Naive thymus-derived CD8-positive, alpha-beta T cell (primary cell): ENCODE results near the gene THSD4. TPM values are rescaled to one million over a fixed set of nuclear protein-coding genes. Genes with fewer than 3 reads are reported as not detected.

Source experiments
- ATAC-seq, 2 donors: fragments of 150-1000 bp; cut with Tn5 transposase in 1 of 2; sonication (Bioruptor Pico), chemical (Tn5 transposase) in 1 of 2; 1 replicate in 1 of 2; 2 replicates in 1 of 2; pipeline ENCODE4 v1.10.0; 2021; ENCODE audit warnings: mild to moderate bottlenecking in 2 of 2, moderate library complexity in 2 of 2
- POLR2A ChIA-PET: fragments of 350-600 bp; sonication (Branson Sonifier 250); formaldehyde crosslinking; loops from one replicate; lab custom pipeline; 2021; ENCODE audit warnings: antibody characterized with exemption; lab: Charles Lee
- DNase-seq, 10 donors: peaks; one replicate each; pipeline versions ENCODE4 v3.0.0 to v3.0.0-alpha.2; 2020 to 2022
- H3K27ac Mint-ChIP-seq, 10 donors: one replicate each; pipeline ENCODE4 v1.8.0; 2020 to 2022; ENCODE audit warnings: mild to moderate bottlenecking in 10 of 10, mixed read lengths in 10 of 10, moderate library complexity in 4 of 10, inconsistent platforms in 1 of 10
- H3K27me3 Mint-ChIP-seq, 5 donors: one replicate each; pipeline ENCODE4 v1.8.0; 2021 to 2022; ENCODE audit warnings: mixed read lengths in 5 of 5
- H3K36me3 Mint-ChIP-seq, 3 donors: one replicate each; pipeline ENCODE4 v1.8.0; 2020 to 2022; ENCODE audit warnings: mixed read lengths in 3 of 3, mild to moderate bottlenecking in 2 of 3, inconsistent platforms in 1 of 3
- H3K4me1 Mint-ChIP-seq, 4 donors: one replicate each; pipeline ENCODE4 v1.8.0; 2021 to 2022; ENCODE audit warnings: mixed read lengths in 4 of 4
- H3K4me3 Mint-ChIP-seq, 10 donors: one replicate each; pipeline ENCODE4 v1.8.0; 2020 to 2022; ENCODE audit warnings: mild to moderate bottlenecking in 10 of 10, mixed read lengths in 10 of 10, moderate library complexity in 6 of 10, inconsistent platforms in 1 of 10
- H3K9me3 Mint-ChIP-seq, 9 donors: one replicate each; pipeline ENCODE4 v1.8.0; 2020 to 2022; ENCODE audit warnings: mixed read lengths in 9 of 9, mild to moderate bottlenecking in 3 of 9, inconsistent platforms in 1 of 9, moderate library complexity in 1 of 9
- polyA plus RNA-seq, 3 donors: library from polyadenylated mRNA; unstranded; fragments of 300-500 nt; fragmentation: Illumina TruSeq; gene quantifications; one replicate each; pipeline ENCODE4 v1.2.3, GENCODE V29; 2021
- total RNA-seq, 8 experiments: library from RNA in 2 of 8; stranded (reverse) in 2 of 8; gene quantifications; one replicate each; pipeline ENCODE4 v1.2.3 and lab custom pipeline; 2021 to 2026

THSD4 gene
- total and polyA plus RNA-seq, 5 experiments from 2014 or later = not detected

- DNase-seq (no peak), ATAC-seq (no peak)
- peaks cover 0 to 1% (median 0%) of the 10 kb centered on the region in 3 donors for H3K36me3 Mint-ChIP-seq
- POLR2A ChIA-PET = no interaction called here
- H3K9me3 Mint-ChIP-seq = peaks cover 3 to 20% (median 8%) of the 10 kb centered on the region in 9 donors
- H3K4me1 Mint-ChIP-seq = no peaks in the 10 kb centered on the region
- no peak overlapping the region for H3K4me3 Mint-ChIP-seq
- no peak overlapping the region for H3K27ac Mint-ChIP-seq
- peaks cover 4 to 46% (median 9%) of the 10 kb centered on the region in 5 donors for H3K27me3 Mint-ChIP-seq
Observed at GRCh38 chr15:71600237-71600636, 485.0 kb downstream of the THSD4 start.

GRCh38 chr15:71601038-71601834 lies 486.0 kb downstream of the THSD4 start:
- no peaks in the 10 kb centered on the region for H3K4me1 Mint-ChIP-seq
- POLR2A ChIA-PET = no interaction called here
- no peak for DNase-seq
- no peak for ATAC-seq
- H3K4me3 Mint-ChIP-seq = no peak overlapping the region
- H3K27ac Mint-ChIP-seq = no peak overlapping the region
- peaks cover 6 to 53% (median 11%) of the 10 kb centered on the region in 5 donors for H3K27me3 Mint-ChIP-seq
- peaks cover 3 to 28% (median 9%) of the 10 kb centered on the region in 9 donors for H3K9me3 Mint-ChIP-seq
- peaks cover 0 to 7% (median 0%) of the 10 kb centered on the region in 3 donors for H3K36me3 Mint-ChIP-seq

GRCh38 chr15:71603379-71603778 lies 488.1 kb downstream of the THSD4 start:
- Mint-ChIP-seq H3K9me3 (peaks cover 3 to 28% (median 9%) of the 10 kb centered on the region in 9 donors), H3K27ac (no peak overlapping the region), H3K4me3 (no peak overlapping the region), H3K36me3 (peaks cover 0 to 7% (median 0%) of the 10 kb centered on the region in 3 donors), H3K27me3 (peaks cover 11 to 51% (median 15%) of the 10 kb centered on the region in 5 donors), H3K4me1 (no peaks in the 10 kb centered on the region)
- DNase-seq (peak in 1 of 10 donors; percentile 60), ATAC-seq (no peak)
- POLR2A ChIA-PET = no interaction called here

GRCh38 chr15:71607383-71607782 lies 492.1 kb downstream of the THSD4 start:
- no peak for DNase-seq
- Mint-ChIP-seq H3K4me1 (no peaks in the 10 kb centered on the region), H3K27me3 (peaks cover 10 to 36% (median 15%) of the 10 kb centered on the region in 5 donors), H3K4me3 (no peak overlapping the region), H3K9me3 (peaks cover 3 to 28% (median 9%) of the 10 kb centered on the region in 9 donors), H3K36me3 (peaks cover 0 to 7% (median 0%) of the 10 kb centered on the region in 3 donors), H3K27ac (no peak overlapping the region)
- POLR2A ChIA-PET = no interaction called here
- ATAC-seq = no peak

GRCh38 chr15:71610728-71611552 lies 495.7 kb downstream of the THSD4 start:
- Mint-ChIP-seq H3K36me3 (no peaks in the 10 kb centered on the region), H3K9me3 (peaks cover 0 to 1% (median 0%) of the 10 kb centered on the region in 9 donors), H3K27me3 (peaks cover 8 to 37% (median 15%) of the 10 kb centered on the region in 5 donors), H3K4me1 (no peaks in the 10 kb centered on the region), H3K27ac (no peak overlapping the region), H3K4me3 (no peak overlapping the region)
- ATAC-seq (no peak), DNase-seq (no peak)
- POLR2A ChIA-PET = no interaction called here

- DNase-seq (no peak), ATAC-seq (no peak)
- Mint-ChIP-seq H3K9me3 (no peaks in the 10 kb centered on the region), H3K36me3 (no peaks in the 10 kb centered on the region), H3K4me3 (no peak overlapping the region), H3K4me1 (no peaks in the 10 kb centered on the region), H3K27ac (no peak overlapping the region), H3K27me3 (peaks cover 8 to 37% (median 15%) of the 10 kb centered on the region in 5 donors)
- POLR2A ChIA-PET = no interaction called here
Observed at GRCh38 chr15:71611553-71612396, 496.5 kb downstream of the THSD4 start.

GRCh38 chr15:71612397-71612722 lies 497.1 kb downstream of the THSD4 start:
- H3K27me3 Mint-ChIP-seq = peaks cover 6 to 31% (median 11%) of the 10 kb centered on the region in 5 donors
- H3K4me1 Mint-ChIP-seq = no peaks in the 10 kb centered on the region
- no peak for DNase-seq
- ATAC-seq = no peak
- H3K36me3 Mint-ChIP-seq = no peaks in the 10 kb centered on the region
- POLR2A ChIA-PET = no interaction called here
- no peak overlapping the region for H3K27ac Mint-ChIP-seq
- H3K9me3 Mint-ChIP-seq = no peaks in the 10 kb centered on the region
- no peak overlapping the region for H3K4me3 Mint-ChIP-seq

- Mint-ChIP-seq H3K4me1 (no peaks in the 10 kb centered on the region), H3K27me3 (peaks cover 4 to 29% (median 9%) of the 10 kb centered on the region in 5 donors), H3K27ac (no peak overlapping the region), H3K4me3 (no peak overlapping the region), H3K9me3 (no peaks in the 10 kb centered on the region), H3K36me3 (no peaks in the 10 kb centered on the region)
- DNase-seq = no peak
- no peak for ATAC-seq
- POLR2A ChIA-PET = no interaction called here
Observed at GRCh38 chr15:71612869-71613268, 497.6 kb downstream of the THSD4 start.

- Mint-ChIP-seq H3K4me1 (no peaks in the 10 kb centered on the region), H3K27me3 (peaks cover 2 to 42% (median 21%) of the 10 kb centered on the region in 5 donors), H3K4me3 (no peak overlapping the region), H3K27ac (no peak overlapping the region), H3K36me3 (no peaks in the 10 kb centered on the region), H3K9me3 (peaks cover 0 to 3% (median 0%) of the 10 kb centered on the region in 9 donors)
- ATAC-seq (no peak), DNase-seq (no peak)
- POLR2A ChIA-PET = no interaction called here
Observed at GRCh38 chr15:71623111-71623510, 507.8 kb downstream of the THSD4 start.

- Mint-ChIP-seq H3K4me3 (no peak overlapping the region), H3K27ac (no peak overlapping the region), H3K4me1 (no peaks in the 10 kb centered on the region), H3K9me3 (peaks cover 0 to 3% (median 0%) of the 10 kb centered on the region in 9 donors), H3K36me3 (no peaks in the 10 kb centered on the region), H3K27me3 (peaks cover 2 to 70% (median 24%) of the 10 kb centered on the region in 5 donors)
- ATAC-seq (no peak), DNase-seq (no peak)
- POLR2A ChIA-PET = no interaction called here
Observed at GRCh38 chr15:71626596-71627088, 511.4 kb downstream of the THSD4 start.

- Mint-ChIP-seq H3K27me3 (peaks cover 2 to 75% (median 26%) of the 10 kb centered on the region in 5 donors), H3K9me3 (peaks cover 0 to 3% (median 0%) of the 10 kb centered on the region in 9 donors), H3K27ac (no peak overlapping the region), H3K4me3 (no peak overlapping the region), H3K4me1 (no peaks in the 10 kb centered on the region), H3K36me3 (no peaks in the 10 kb centered on the region)
- ATAC-seq (no peak), DNase-seq (no peak)
- POLR2A ChIA-PET = no interaction called here
Observed at GRCh38 chr15:71627188-71627587, 511.9 kb downstream of the THSD4 start.

GRCh38 chr15:71627604-71628003 lies 512.3 kb downstream of the THSD4 start:
- Mint-ChIP-seq H3K27me3 (peaks cover 2 to 75% (median 25%) of the 10 kb centered on the region in 5 donors), H3K36me3 (no peaks in the 10 kb centered on the region), H3K27ac (no peak overlapping the region), H3K9me3 (peaks cover 0 to 3% (median 0%) of the 10 kb centered on the region in 9 donors), H3K4me1 (no peaks in the 10 kb centered on the region), H3K4me3 (no peak overlapping the region)
- DNase-seq = no peak
- ATAC-seq = no peak
- POLR2A ChIA-PET = no interaction called here
